Measurements from ENCODE around the gene OSBPL10. TPM values are rescaled to one million over a fixed set of nuclear protein-coding genes. Genes with fewer than 3 reads are reported as not detected.
A peak's percentile ranks its signal among the peaks of the same experiment; 100 is the strongest.
"Not testable (repeated sequence)": the region's sequence is repeated elsewhere in the genome, so short reads cannot be mapped to it uniquely, and the experiment has no call there.

Gene OSBPL10
- total RNA-seq, 2 donors from 2014 or later: 2.2 to 5.1 TPM

DNA sequence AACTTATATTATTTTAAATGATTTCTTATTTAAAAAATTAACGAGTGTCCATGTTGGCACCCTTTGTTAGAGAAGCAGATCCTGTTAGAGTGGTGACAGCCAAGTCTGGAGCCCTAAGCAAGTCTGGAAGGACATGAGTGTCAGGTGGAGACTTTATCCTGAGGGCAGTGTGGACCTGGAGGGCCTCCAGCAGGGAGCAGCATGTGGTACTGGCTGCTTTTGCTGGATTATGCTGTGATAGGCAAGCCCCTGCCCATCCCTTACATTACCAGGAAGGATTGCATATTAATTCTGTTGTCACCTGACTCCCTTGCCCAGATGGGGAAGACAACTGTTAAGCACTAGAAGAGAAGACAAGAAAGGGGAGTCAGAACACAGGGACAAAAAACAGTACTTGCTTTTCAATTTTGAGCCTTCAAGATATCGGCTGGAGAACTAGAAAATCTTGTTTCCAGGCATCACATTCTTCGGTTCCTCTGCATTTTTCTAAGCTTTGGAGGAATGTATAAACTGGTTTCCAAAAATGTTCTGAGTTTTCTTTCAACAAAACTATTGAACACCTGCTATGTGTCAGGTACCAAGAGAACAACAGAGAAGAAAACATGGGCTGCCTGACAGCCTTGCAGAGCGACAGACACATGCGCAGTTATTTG, 23.2 kb upstream of the OSBPL10 start:
- no peaks in the 10 kb centered on the region for H3K9me3 Mint-ChIP-seq
- DNase-seq: no peak
- H3K27ac Mint-ChIP-seq: no peak overlapping the region
- ATAC-seq (replicated peaks in 1 of 2): no peak
- H3K4me1 Mint-ChIP-seq (ENCODE audit: low read depth): peaks cover 9% of the 10 kb centered on the region
- H3K27me3 Mint-ChIP-seq (ENCODE audit: low read depth): peaks cover 24% of the 10 kb centered on the region
- H3K36me3 Mint-ChIP-seq (ENCODE audit: insufficient read depth in 2 of 2): no peaks in the 10 kb centered on the region
- no peak overlapping the region for H3K4me3 Mint-ChIP-seq

DNA sequence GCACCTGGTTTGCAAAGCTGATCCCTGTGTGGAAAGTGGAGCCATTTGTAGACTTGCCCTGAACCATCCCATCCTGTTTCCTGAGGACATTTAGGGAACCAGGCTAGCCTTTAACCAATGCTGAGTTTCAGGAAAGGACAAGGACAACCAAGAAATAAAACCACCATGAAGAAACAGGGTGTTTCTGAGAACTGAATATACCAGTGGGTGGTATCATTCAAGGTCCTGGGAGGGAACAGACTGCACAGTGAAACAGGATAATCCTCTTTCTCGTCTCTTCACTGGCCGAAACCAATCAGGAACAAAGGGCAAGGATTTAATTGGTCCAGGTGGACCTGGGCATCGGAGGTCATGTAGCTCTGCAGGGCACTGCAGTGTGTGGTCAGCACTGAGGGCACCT, 22.3 kb upstream of the OSBPL10 start:
- ATAC-seq (replicated peaks in 1 of 2): no peak
- peaks cover 0 to 3% of the 10 kb centered on the region in 2 donors for H3K9me3 Mint-ChIP-seq
- no peak overlapping the region for H3K4me3 Mint-ChIP-seq
- peaks cover 9% of the 10 kb centered on the region for H3K4me1 Mint-ChIP-seq (ENCODE audit: low read depth)
- DNase-seq: no peak
- H3K27me3 Mint-ChIP-seq (ENCODE audit: low read depth): peaks cover 31% of the 10 kb centered on the region
- H3K27ac Mint-ChIP-seq: no peak overlapping the region
- no peaks in the 10 kb centered on the region for H3K36me3 Mint-ChIP-seq (ENCODE audit: insufficient read depth in 2 of 2)

- DNase-seq: no peak
- Mint-ChIP-seq H3K27ac (no peak overlapping the region), H3K4me1 (ENCODE audit: low read depth) (peaks cover 9% of the 10 kb centered on the region), H3K9me3 (peaks cover 0 to 3% of the 10 kb centered on the region in 2 donors), H3K27me3 (ENCODE audit: low read depth) (peaks cover 35% of the 10 kb centered on the region), H3K4me3 (no peak overlapping the region), H3K36me3 (ENCODE audit: insufficient read depth in 2 of 2) (no peaks in the 10 kb centered on the region)
- no peak for ATAC-seq (replicated peaks in 1 of 2)
These were observed 21.7 kb upstream of the OSBPL10 start for GRCh38 chr3:32002561-32003368.

GRCh38 chr3:32000877-32001276, 19.8 kb upstream of the OSBPL10 start:
- ATAC-seq (replicated peaks in 1 of 2): no peak
- Mint-ChIP-seq H3K9me3 (peaks cover 0 to 3% of the 10 kb centered on the region in 2 donors), H3K36me3 (ENCODE audit: insufficient read depth in 2 of 2) (no peaks in the 10 kb centered on the region), H3K27me3 (ENCODE audit: low read depth) (peaks cover 46% of the 10 kb centered on the region), H3K4me3 (no peak overlapping the region), H3K4me1 (ENCODE audit: low read depth) (peaks cover 19% of the 10 kb centered on the region), H3K27ac (no peak overlapping the region)
- DNase-seq: no peak

DNA sequence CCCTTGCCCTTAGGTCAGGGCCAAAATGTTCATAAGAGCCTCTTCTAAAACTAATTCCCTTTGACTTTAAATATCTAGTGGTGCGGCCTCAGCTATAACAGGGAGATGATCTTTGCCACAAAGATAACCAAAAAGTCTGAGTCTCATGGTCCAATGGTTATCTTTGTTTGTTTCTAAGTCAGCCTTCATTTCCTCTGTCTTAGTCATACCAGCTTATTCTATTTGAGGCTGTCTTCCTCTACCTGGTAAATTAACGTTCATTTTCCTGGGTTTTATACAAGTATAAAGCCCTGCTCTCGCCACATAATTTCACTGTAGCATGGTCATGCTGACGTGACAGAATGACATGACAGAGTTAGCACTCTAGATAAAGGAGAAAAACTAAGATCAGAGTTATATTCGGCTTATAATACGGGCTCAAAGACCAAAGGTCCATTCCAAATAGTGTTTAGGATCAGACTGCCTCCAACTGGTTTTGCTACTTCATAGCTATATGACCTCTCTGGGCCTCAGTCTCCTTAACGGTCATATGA, 18.9 kb upstream of the OSBPL10 start:
- Mint-ChIP-seq H3K4me3 (no peak overlapping the region), H3K27ac (no peak overlapping the region), H3K27me3 (ENCODE audit: low read depth) (peaks cover 47% of the 10 kb centered on the region), H3K9me3 (peaks cover 0 to 3% of the 10 kb centered on the region in 2 donors), H3K36me3 (ENCODE audit: insufficient read depth in 2 of 2) (no peaks in the 10 kb centered on the region), H3K4me1 (ENCODE audit: low read depth) (peaks cover 22% of the 10 kb centered on the region)
- peak in 1 of 2 donors; percentile 48 for ATAC-seq (replicated peaks in 1 of 2)
- no peak for DNase-seq

DNA sequence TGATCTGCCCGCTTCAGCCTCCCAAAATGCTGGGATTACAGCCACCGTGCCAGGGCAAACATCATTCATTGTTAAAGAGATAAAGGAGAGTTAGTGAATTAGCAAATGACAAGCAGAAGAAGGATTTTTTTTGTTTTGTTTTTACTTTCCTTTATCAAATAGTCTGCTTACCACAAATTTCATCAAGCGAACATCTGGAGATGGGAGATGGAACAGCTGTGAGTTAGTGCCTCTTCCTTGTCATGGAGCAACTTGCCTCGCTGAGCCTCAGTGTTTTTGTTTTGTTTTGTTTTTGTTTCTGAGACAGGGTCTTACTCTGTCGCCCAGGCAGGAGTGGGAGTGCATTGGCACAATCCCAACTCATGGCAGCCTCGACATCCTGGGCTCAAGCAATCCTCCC, 16.4 kb upstream of the OSBPL10 start:
- Mint-ChIP-seq H3K4me3 (no peak overlapping the region), H3K27me3 (ENCODE audit: low read depth) (peaks cover 47% of the 10 kb centered on the region), H3K36me3 (ENCODE audit: insufficient read depth in 2 of 2) (peaks cover 2 to 9% of the 10 kb centered on the region in 2 donors), H3K27ac (no peak overlapping the region), H3K4me1 (ENCODE audit: low read depth) (peaks cover 22% of the 10 kb centered on the region), H3K9me3 (peaks cover under 1 to 7% of the 10 kb centered on the region in 2 donors)
- ATAC-seq (replicated peaks in 1 of 2): no peak
- no peak for DNase-seq

- peaks cover 2 to 7% of the 10 kb centered on the region in 2 donors for H3K9me3 Mint-ChIP-seq
- DNase-seq (peak; percentile 7 to 21), ATAC-seq (replicated peaks in 1 of 2) (peak; percentile 84 to 87)
- H3K27ac Mint-ChIP-seq: no peak overlapping the region
- H3K4me3 Mint-ChIP-seq: no peak overlapping the region
- peaks cover 3 to 14% of the 10 kb centered on the region in 2 donors for H3K36me3 Mint-ChIP-seq (ENCODE audit: insufficient read depth in 2 of 2)
- H3K4me1 Mint-ChIP-seq (ENCODE audit: low read depth): peaks cover 22% of the 10 kb centered on the region
- peaks cover 47% of the 10 kb centered on the region for H3K27me3 Mint-ChIP-seq (ENCODE audit: low read depth)
These were observed 15.1 kb upstream of the OSBPL10 start for GRCh38 chr3:31996195-31996594.

GRCh38 chr3:31995026-31995425, 14.0 kb upstream of the OSBPL10 start:
- not testable (repeated sequence) for DNase-seq; ATAC-seq (replicated peaks in 1 of 2); H3K27ac Mint-ChIP-seq; H3K9me3 Mint-ChIP-seq; H3K4me3 Mint-ChIP-seq
- H3K27me3 Mint-ChIP-seq (ENCODE audit: low read depth): peaks cover 42% of the 10 kb centered on the region
- H3K4me1 Mint-ChIP-seq (ENCODE audit: low read depth): peaks cover 15% of the 10 kb centered on the region
- peaks cover 3 to 14% of the 10 kb centered on the region in 2 donors for H3K36me3 Mint-ChIP-seq (ENCODE audit: insufficient read depth in 2 of 2)

DNA sequence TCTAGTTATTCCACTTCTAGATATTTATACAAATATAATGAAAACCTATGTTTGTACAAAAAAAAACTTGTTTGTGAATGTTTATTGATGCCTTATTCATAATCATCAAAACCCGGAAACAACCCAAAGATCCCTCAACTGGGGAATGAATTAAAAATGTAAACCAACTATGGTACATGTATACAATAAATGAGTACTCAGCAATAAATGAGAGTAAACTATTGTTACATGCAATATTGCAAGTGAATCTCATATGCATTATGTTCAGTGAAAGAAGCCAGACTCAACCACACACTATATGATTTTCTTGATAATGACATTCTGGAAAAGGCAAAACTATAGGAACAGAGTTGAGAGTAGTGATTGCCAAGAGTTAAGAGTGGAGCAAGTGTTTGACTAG, 12.8 kb upstream of the OSBPL10 start:
- Mint-ChIP-seq H3K27me3 (ENCODE audit: low read depth) (peaks cover 39% of the 10 kb centered on the region), H3K27ac (no peak overlapping the region), H3K4me1 (ENCODE audit: low read depth) (peaks cover 13% of the 10 kb centered on the region), H3K9me3 (peaks cover 2 to 7% of the 10 kb centered on the region in 2 donors), H3K4me3 (no peak overlapping the region), H3K36me3 (ENCODE audit: insufficient read depth in 2 of 2) (peaks cover 3 to 14% of the 10 kb centered on the region in 2 donors)
- ATAC-seq (replicated peaks in 1 of 2) (no peak), DNase-seq (no peak)

DNA sequence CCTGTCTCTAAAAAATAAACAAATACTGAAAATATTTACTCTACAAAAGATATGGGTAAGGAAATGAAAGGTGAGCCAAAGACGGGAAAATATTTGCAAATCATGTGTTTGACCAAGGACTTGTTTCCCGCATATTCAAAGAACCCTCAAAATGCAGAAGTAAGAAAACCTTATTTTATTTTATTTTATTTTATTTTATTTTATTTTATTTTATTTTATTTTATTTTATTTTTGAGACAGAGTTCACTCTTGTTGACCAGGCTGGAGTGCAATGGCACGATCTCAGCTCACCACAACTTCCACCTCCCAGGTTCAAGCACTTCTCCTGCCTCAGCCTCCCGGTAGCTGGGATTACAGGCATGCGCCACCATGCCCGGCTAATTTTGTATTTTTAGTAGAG, 11.9 kb upstream of the OSBPL10 start:
- not testable (repeated sequence) for ATAC-seq (replicated peaks in 1 of 2); H3K4me3 Mint-ChIP-seq; DNase-seq; H3K9me3 Mint-ChIP-seq; H3K27ac Mint-ChIP-seq
- peaks cover 13% of the 10 kb centered on the region for H3K4me1 Mint-ChIP-seq (ENCODE audit: low read depth)
- peaks cover 33% of the 10 kb centered on the region for H3K27me3 Mint-ChIP-seq (ENCODE audit: low read depth)
- H3K36me3 Mint-ChIP-seq (ENCODE audit: insufficient read depth in 2 of 2): peaks cover 5 to 16% of the 10 kb centered on the region in 2 donors

DNA sequence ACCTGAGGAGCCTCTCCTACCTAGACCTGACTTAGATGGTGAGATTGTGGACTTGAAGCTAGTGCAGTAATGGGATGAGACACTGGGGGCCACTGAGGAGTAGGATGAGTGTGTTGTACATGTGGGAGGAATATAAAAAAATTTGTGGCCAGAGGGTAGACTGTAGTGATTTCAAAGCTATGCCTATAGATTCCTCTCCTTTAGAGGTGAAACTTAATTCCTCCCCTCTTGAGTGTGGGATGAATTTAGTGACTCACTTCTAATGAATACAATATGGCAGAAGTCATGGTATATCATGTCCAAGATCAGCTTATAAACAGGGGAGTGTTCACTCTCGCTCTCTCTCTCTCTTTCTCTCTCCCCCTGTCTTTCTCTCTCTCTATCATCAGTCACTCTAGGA, 7.2 kb upstream of the OSBPL10 start:
- H3K4me3 Mint-ChIP-seq: no peak overlapping the region
- H3K27me3 Mint-ChIP-seq (ENCODE audit: low read depth): peaks cover 5% of the 10 kb centered on the region
- no peaks in the 10 kb centered on the region for H3K4me1 Mint-ChIP-seq (ENCODE audit: low read depth)
- H3K27ac Mint-ChIP-seq: no peak overlapping the region
- ATAC-seq (replicated peaks in 1 of 2) (no peak), DNase-seq (no peak)
- H3K9me3 Mint-ChIP-seq: peaks cover 3 to 4% of the 10 kb centered on the region in 2 donors
- peaks cover 3 to 6% of the 10 kb centered on the region in 2 donors for H3K36me3 Mint-ChIP-seq (ENCODE audit: insufficient read depth in 2 of 2)

GRCh38 chr3:31985831-31986230, 4.8 kb upstream of the OSBPL10 start:
- Mint-ChIP-seq H3K36me3 (ENCODE audit: insufficient read depth in 2 of 2) (peaks cover 2% of the 10 kb centered on the region in 2 donors), H3K4me1 (ENCODE audit: low read depth) (peaks cover 6% of the 10 kb centered on the region), H3K4me3 (no peak overlapping the region), H3K27ac (no peak overlapping the region), H3K27me3 (ENCODE audit: low read depth) (peaks cover 25% of the 10 kb centered on the region), H3K9me3 (peaks cover 3% of the 10 kb centered on the region in 2 donors)
- DNase-seq: no peak
- ATAC-seq (replicated peaks in 1 of 2): no peak

GRCh38 chr3:31984321-31984720, 3.3 kb upstream of the OSBPL10 start:
- H3K9me3 Mint-ChIP-seq: peaks cover 3% of the 10 kb centered on the region in 2 donors
- peaks cover 2 to 7% of the 10 kb centered on the region in 2 donors for H3K36me3 Mint-ChIP-seq (ENCODE audit: insufficient read depth in 2 of 2)
- ATAC-seq (replicated peaks in 1 of 2): no peak
- peaks cover 31% of the 10 kb centered on the region for H3K27me3 Mint-ChIP-seq (ENCODE audit: low read depth)
- no peak for DNase-seq
- H3K4me1 Mint-ChIP-seq (ENCODE audit: low read depth): peaks cover 11% of the 10 kb centered on the region
- H3K27ac Mint-ChIP-seq: no peak overlapping the region
- no peak overlapping the region for H3K4me3 Mint-ChIP-seq

All from activated T-cell treated with anti-CD3 and anti-CD28 coated beads, Interleukin-2, amount 50 U/mL, for 72 hours (primary cell).